Stimulated activated naive CD4-positive, alpha-beta T cell (primary cell): ENCODE data around the gene CXCL5.
"Not testable (repeated sequence)": the region's sequence is repeated elsewhere in the genome, so short reads cannot be mapped to it uniquely, and the experiment has no call there.

Experiments used
- DNase-seq, 6 experiments: peaks; one replicate each; lab custom pipeline; 2025; lab: John Stamatoyannopoulos, UW

The CXCL5 gene

DNA sequence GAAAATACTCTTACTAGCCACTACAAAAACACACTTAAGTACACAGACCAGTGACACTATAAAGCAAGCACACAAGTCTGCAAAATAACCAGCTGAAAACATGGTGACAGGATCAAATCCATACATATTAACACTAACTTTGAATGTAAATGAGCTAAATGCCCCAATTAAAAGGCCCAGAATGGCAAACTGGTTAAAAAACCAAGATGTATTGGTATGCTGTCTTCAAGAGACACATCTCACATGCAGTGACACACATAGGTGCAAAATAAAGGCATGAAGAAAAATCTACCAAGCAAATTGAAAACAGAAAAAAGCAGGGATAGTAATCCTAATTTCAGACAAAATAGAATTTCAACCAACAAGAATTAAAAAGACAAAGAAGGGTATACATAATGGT is 27.5 kb downstream of the CXCL5 start:
- DNase-seq, result no peak

DNA sequence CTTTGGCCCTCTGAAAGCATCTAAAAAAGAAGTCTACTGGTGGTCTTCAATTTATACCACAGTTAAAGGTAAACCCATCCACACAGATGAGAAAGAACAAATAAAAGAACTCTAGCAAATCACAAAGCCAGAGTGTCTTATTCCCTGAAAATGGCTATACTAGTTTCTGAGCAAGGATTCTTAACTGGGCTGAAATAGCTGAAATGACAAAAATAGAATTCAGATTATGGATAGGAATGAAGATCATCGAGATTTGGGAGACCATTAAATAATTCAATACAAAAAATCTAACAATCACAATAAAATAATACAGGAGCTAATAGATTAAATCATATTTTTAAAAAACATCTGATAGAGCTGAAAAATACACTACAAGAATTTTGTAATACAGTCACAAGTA is 28.5 kb downstream of the CXCL5 start:
- DNase-seq, result no peak

DNA sequence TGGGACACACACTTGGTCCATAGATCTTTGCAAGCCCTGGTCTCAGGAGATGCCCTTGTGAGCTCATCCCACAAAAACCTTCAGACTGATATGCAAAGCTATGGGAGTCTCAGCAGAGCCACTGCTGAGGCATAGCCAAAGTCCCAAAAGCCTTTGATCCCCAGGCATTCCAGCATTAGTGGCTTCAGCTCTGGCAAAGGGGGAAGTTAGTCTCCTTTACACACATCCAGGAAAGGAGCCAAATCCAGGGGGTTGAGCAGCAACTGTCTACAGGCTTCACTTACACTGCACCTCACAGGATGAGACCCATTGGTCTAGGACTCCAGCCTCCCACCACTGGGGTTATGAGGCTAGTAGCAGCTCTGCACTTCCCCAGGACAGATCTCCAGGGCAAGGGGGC is 30.6 kb downstream of the CXCL5 start:
- no peak for DNase-seq

DNA sequence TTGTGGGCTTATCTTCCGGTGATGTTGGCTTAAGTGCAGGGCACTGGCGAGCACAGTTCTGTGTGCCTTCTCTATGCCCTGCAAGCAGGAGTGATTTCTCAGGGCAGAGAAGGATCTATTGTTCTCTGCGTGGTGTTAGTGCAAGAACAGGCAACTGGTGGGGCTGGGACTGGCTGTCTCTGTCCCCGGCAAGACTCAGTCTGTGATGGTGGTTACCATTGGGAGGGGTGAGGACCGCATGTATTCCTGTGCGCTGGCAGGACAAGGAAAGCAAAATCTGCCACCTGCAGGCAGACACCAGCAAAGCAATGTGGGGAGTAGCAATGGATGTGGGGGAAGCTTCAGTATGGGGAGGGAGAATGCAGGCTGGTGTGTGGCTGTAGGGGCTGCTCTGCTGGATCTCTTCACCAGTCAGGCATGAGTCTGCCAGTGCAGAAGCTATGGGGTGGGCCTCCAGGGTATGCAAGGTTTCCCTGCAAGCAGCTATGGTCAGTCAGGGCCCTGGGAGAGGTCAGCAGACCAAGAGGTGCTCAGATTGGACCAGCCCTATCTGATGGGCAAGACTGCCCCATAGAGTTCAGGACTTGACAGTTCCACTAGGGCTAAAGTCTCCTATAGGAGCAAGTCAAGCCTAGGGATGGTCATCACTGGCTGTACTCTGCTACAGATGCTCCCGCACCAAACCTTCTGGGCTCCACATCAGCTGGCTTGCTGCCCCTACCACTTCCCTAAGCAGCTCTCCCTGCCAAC is 33.4 kb downstream of the CXCL5 start:
- DNase-seq, result no peak

DNA sequence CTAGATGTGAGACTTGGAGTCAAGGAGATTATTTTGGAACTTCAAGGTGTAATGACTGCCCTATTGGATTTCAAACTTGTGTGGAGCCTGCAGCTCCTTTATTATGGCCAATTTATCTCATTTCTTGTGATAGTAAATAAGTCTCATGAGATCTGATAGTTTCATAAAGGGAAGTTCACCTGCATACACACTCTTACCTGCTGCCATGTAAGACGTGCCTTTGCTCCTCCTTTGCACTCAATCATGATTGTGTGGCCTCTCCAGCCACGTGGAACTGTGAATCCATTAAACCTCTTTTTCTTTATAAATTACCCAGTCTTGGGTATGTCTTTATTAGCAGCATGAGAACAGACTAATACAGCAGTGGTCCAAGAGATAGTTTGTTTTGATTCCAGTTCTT is 35.8 kb downstream of the CXCL5 start:
- no peak for DNase-seq

DNA sequence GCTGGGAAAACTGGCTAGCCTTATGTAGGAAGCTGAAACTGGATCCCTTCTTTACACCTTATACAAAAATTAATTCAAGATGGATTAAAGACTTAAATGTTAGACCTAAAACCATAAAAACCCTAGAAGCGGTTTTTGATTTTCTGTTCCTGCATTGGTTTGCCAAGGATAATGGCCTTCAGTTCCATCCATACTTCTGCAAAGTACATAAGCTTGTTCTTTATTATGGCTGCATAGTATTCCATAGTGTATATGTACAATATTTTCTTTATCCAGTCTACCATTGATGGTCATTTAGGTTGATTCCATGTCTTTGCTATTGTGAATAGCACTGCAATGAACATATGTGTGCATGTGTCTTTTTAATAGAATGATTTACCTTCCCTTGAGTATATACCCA is 39.4 kb downstream of the CXCL5 start:
- DNase-seq, result not testable (repeated sequence)

DNA sequence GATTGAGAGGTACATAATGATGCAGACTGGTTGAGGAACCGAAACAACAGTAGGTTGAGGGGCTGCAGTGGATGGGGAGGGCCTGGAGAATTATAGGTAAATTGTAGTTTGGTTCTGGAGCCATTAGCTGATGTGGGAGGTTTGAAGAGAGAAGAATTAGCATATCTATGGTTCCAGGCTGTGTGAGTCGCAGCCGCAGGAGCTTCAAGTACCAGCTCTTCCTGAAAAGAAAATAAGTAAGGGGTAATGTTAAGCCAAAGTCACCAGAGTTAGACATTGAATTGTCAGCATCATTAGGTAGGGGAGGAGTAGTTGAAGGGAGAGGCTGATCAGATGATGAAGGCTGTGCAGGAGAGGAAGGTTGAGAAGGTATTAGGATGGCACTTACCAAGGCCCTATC is 46.1 kb downstream of the CXCL5 start:
- no peak for DNase-seq

DNA sequence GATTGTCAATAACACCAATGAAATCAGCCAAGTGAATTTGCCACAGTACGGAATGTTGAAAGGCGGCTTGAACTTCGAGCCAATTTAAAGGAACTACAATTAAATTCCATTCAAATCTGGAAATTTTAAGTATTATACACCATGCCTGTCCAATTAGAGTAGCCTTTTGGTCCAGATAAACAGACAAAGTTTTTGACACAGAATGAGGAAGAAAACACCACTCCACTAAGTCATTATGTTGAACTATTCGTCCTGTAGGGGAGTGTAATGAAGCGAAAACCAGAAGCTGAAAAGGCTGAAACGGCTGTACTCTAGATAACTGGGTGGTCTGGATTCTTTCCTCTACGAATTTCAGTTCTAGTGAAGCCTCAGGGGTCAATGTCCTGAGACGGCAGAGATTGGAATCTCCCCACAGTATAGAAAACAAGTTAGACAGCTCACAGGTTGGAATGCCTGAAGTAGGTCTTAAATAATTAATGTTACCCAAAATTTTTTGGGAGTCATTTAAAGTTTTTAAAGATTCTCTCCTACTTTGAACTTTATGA is 48.0 kb downstream of the CXCL5 start:
- not testable (repeated sequence) for DNase-seq

DNA sequence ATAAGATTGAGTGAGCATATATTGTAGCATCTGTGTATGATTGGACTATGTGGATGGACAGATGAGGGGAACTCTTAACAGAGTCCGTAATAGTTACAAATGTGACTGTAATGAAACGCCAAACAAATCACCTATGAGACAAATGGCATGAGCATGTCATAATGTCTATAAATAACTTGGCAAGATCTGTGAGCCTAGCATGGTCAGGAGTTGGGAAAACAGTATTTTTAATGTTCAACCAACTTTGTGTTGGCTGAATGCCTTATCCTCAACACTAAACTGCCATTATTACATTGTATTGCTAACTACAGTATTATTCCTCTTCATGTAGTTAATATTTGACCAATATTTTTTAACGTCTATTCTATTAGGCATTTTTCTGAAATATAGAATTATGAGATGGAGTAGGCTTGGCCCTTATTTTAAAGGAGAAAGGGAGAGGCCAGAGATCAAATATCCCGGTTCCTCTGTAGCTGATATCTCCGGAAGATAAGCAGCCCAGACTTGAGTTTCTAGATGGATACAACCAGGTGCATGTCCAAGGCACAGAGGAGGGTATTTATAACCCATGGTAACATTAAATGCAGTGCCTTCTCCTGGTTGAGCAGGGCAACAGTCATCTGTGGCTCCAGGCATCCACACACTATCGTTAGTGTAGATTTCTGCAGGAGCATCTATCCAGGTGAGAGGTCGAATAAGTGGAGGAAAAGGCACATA is 49.3 kb downstream of the CXCL5 start:
- no peak for DNase-seq

DNA sequence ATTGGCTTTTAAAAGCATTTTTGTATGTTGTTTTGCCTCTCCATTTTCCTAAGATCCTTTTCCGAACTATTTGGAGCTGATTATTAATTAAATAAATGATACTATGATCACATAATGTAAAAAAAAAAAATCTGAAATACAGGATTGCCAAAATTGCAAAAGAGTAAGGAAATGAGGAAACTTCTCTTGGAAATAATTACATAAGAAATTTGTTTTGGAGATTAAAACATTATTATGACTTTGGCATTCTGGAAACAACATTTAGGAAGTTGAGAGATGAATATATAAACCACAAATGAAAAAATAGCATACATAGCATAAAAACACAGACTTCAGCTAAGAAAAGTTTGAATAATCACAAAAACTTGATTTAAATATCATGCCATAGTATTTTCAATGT is 50.2 kb downstream of the CXCL5 start:
- DNase-seq, result no peak

DNA sequence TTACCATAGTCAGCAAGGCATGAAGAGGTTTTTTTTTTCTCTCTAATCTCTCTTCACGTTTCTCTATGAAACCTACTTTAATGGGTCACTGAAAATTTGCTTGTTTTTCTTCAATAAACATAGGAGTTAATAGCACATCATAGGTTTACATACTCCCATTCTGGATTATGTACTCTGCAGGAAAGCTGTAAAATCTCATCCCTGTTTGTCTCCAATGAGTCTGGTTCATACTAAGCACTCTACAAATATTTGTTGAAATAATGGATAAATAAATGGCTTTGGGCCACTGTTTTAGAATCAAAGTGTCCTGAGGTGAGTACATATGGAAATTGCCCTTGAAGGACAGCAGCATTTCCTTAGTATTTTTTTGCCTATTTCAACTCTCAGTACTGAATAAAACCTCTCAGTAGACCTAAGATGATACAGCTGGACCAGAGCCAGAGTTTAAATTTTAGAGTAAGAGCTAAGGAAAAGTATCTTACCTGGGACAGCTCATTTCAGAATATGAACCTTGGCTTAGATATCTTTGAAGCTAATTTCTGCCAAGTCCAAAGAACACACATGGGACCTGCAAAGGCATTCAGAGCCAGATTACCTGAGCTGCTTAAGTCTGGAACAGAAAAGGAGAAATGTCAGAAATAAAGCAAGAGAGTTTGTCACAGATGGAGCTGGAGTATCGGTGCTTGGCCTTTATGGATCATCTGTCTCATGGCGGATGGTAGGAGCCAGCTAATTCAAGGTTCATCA is 51.1 kb downstream of the CXCL5 start:
- DNase-seq, result no peak

DNA sequence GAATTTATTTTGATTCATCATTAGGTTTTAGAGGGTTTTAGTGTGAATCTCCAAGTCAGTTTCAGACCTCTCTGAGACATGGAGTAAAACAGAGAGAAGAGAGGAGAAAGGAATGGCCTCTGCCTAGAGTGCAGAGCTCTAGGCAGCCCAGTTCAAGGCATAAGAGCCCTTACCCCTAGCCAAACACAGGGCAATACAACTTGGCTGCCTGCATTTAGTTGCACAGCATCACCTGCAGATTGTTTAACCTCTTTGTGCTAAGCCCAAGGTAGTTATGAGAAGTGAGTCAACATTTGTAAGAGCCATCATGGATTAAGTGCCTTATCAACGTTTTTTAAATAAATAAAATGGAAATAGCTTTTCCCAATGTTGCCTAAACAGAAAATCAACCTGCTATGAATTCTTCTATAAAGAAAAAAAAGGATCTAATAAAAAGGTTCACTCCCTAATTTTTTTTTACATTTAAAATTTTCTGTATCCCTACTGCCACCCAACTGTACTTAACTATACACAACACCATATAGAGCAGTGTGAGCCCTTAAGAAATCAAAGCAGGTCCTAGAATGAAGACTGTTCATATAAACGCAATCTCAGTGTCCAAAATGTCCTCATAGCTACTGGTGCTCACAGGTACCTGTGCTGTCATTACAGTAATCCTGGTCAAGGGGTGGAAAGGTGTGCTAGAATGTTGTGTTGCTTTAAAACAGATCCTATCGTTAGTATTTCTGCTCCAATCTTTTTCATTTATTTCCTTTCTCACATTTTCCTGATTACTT is 52.6 kb downstream of the CXCL5 start:
- DNase-seq, result no peak
